K562 (cell line): ENCODE results near the gene IPPK. TPM values are rescaled to one million over a fixed set of nuclear protein-coding genes. Genes with fewer than 3 reads are reported as not detected.

Experiments used
- ATAC-seq: fragments of 200-7000 bp; cut with Tn5 transposase; 3 replicates; pipeline ENCODE4 v1.9.1; 2020; ENCODE audit warnings: moderate library complexity
- BruUV-seq: library from RNA; stranded (reverse); fragments of 400-500 nt; replicated peaks from 2 replicates; lab custom pipeline; 2021; lab: Mats Ljungman, UMichigan
- CTCF ChIA-PET: fragments of 300-600 bp; formaldehyde crosslinking; extraction: SDS; loops from one replicate; lab custom pipeline; 2021; ENCODE audit warnings: low intra/inter-chr PET ratio; lab: Yijun Ruan, JAX
- POLR2A ChIA-PET: fragments of 300-600, 350-650 bp; sonication (Branson Sonifier 250); formaldehyde crosslinking; extraction: SDS; loops from one replicate; lab custom pipeline; 2021; ENCODE audit warnings: antibody characterized with exemption, inconsistent platforms; lab: Yijun Ruan, JAX
- DNase-seq, 4 experiments: peaks; one replicate each; pipeline versions ENCODE4 v3.0.0 to v3.0.0-alpha.2; 2011 to 2018; ENCODE audit warnings: low spot score in 3 of 4, mixed read lengths in 3 of 4; ENCODE audit errors: extremely low read depth in 1 of 4
- FAIRE-seq: peaks from 2 replicates; lab custom pipeline; 2011; peaks lifted over from hg19 to GRCh38; lab: Jason Lieb, UNC
- H2AFZ ChIP-seq: 2 replicates; pipeline ENCODE4 v1.6.0; 2011; ENCODE audit warnings: low read depth, low read length, control low read depth, inconsistent platforms
- H3K27ac ChIP-seq: fragments of 200-600 bp; 3 replicates; pipeline ENCODE4 v1.8.0; 2011; ENCODE audit warnings: low read depth, mild to moderate bottlenecking, control low read depth, inconsistent platforms, low read length, moderate library complexity, mixed read lengths; ENCODE audit errors: extremely low read depth
- H3K27me3 ChIP-seq, 2 experiments: fragments of 300-600 bp in 1 of 2; 2 replicates in 1 of 2; 3 replicates in 1 of 2; pipeline versions ENCODE4 v1.6.0 to v1.8.0; 2011; ENCODE audit warnings: inconsistent platforms in 2 of 2, low read length in 2 of 2, mild to moderate bottlenecking in 1 of 2, mixed read lengths in 1 of 2, moderate library complexity in 1 of 2; ENCODE audit not compliant: control insufficient read depth in 2 of 2, insufficient read depth in 2 of 2
- H3K36me3 ChIP-seq: fragments of 300-600 bp; 3 replicates; pipeline ENCODE4 v1.8.0; 2011; ENCODE audit warnings: mild to moderate bottlenecking, low read length, inconsistent platforms; ENCODE audit not compliant: control insufficient read depth, insufficient read depth
- H3K4me1 ChIP-seq, 2 experiments: fragments of 200-600 bp in 1 of 2; replicated peaks in 1 of 2; 2 replicates in 1 of 2; 3 replicates in 1 of 2; pipeline versions ENCODE4 v1.5.1 to v1.8.0; 2011; ENCODE audit warnings: inconsistent platforms in 2 of 2, low read length in 2 of 2, mild to moderate bottlenecking in 1 of 2, mixed read lengths in 1 of 2, moderate library complexity in 1 of 2; ENCODE audit not compliant: control insufficient read depth in 2 of 2, insufficient read depth in 2 of 2
- H3K4me2 ChIP-seq: 2 replicates; pipeline ENCODE4 v1.6.1; 2011; ENCODE audit warnings: low read length, control low read depth, inconsistent platforms, mixed read lengths; ENCODE audit not compliant: insufficient read depth
- H3K4me3 ChIP-seq: fragments of 200-600 bp; sonication (generic), shearing (Covaris generic); 2 replicates; pipeline ENCODE4 v1.5.1; 2016; ENCODE audit warnings: control low read depth, inconsistent platforms
- H3K79me2 ChIP-seq: fragments of 200-600 bp; 3 replicates; pipeline ENCODE4 v1.8.0; 2011; ENCODE audit warnings: low read length, inconsistent platforms; ENCODE audit not compliant: control insufficient read depth, insufficient read depth
- H3K9ac ChIP-seq, 2 experiments: 2 replicates each; pipeline versions ENCODE4 v1.6.0 to v1.6.1; 2011; ENCODE audit warnings: low read depth in 2 of 2, low read length in 2 of 2, control low read depth in 1 of 2, inconsistent platforms in 1 of 2, mild to moderate bottlenecking in 1 of 2, mixed read lengths in 1 of 2; ENCODE audit not compliant: insufficient read depth in 1 of 2
- H3K9me1 ChIP-seq: one replicate; pipeline ENCODE4 v1.6.0; 2011; ENCODE audit warnings: inconsistent platforms, mild to moderate bottlenecking, low read length, moderate library complexity; ENCODE audit not compliant: control insufficient read depth, insufficient read depth
- H3K9me3 ChIP-seq: replicated peaks from 2 replicates; pipeline ENCODE4 v1.5.1; 2011; ENCODE audit warnings: low read depth, low read length, inconsistent platforms; ENCODE audit not compliant: control insufficient read depth, insufficient read depth
- H4K20me1 ChIP-seq: replicated peaks from 2 replicates; pipeline ENCODE4 v1.6.1; 2011; ENCODE audit warnings: low read length, inconsistent platforms, mixed read lengths; ENCODE audit not compliant: control insufficient read depth, insufficient read depth
- BCOR ChIP-seq: fragments of 450-650 bp; IDR thresholded peaks from 2 replicates; pipeline ENCODE4 v1.6.1; 2016
- CTBP1 ChIP-seq: fragments of 450-650 bp; IDR thresholded peaks from 2 replicates; pipeline ENCODE4 v1.6.1; 2016; ENCODE audit warnings: borderline replicate concordance
- ETV5 ChIP-seq: sonication (generic); formaldehyde crosslinking; IDR thresholded peaks from 2 replicates; pipeline ENCODE4 v1.4.0; 2020; ENCODE audit warnings: low read depth, mild to moderate bottlenecking, missing genetic modification reagents
- KDM2B ChIP-seq: fragments of 250-450 bp; sonication (Bioruptor Pico); IDR thresholded peaks from 2 replicates; pipeline ENCODE4 v1.8.0; 2021; ENCODE audit warnings: mild to moderate bottlenecking, moderate library complexity
- POLR2AphosphoS2 ChIP-seq: IDR thresholded peaks from 2 replicates; pipeline ENCODE4 v1.6.1; 2012; ENCODE audit warnings: low read length, improper control_type of control experiment
- POLR2AphosphoS5 ChIP-seq: IDR thresholded peaks from 2 replicates; pipeline ENCODE4 v1.6.1; 2011; ENCODE audit warnings: mild to moderate bottlenecking, low read depth, low read length, moderate library complexity; ENCODE audit not compliant: control insufficient read depth, insufficient read depth
- PPARD ChIP-seq: fragments of 250-450 bp; sonication (Bioruptor Pico); IDR thresholded peaks from 2 replicates; pipeline ENCODE4 v1.8.0; 2022; ENCODE audit warnings: inconsistent platforms, mild to moderate bottlenecking, moderate library complexity
- PTTG1 ChIP-seq: fragments of 450-650 bp; IDR thresholded peaks from 2 replicates; pipeline ENCODE4 v1.6.1; 2016; ENCODE audit warnings: low read depth, mild to moderate bottlenecking, missing genetic modification characterization, missing compliant biosample characterization
- SMARCA5 ChIP-seq: fragments of 450-650 bp; IDR thresholded peaks from 2 replicates; pipeline ENCODE4 v1.6.1; 2016
- SRF ChIP-seq, 2 experiments: fragments of 250-450, 450-650 bp in 1 of 2; sonication (Bioruptor Pico) in 1 of 2; sonication (generic) in 1 of 2; formaldehyde crosslinking; IDR thresholded peaks; 2 replicates each; pipeline versions ENCODE4 v1.5.0 to v1.5.1; 2020 to 2022; ENCODE audit warnings: mild to moderate bottlenecking in 1 of 2, missing genetic modification reagents in 1 of 2
- TBP ChIP-seq: optimal IDR thresholded peaks from 2 replicates; pipeline ENCODE3; 2011; ENCODE audit warnings: low read depth, low read length, improper control_type of control experiment
- ZNF311 ChIP-seq: fragments of 250-450 bp; sonication (Bioruptor Pico); IDR thresholded peaks from 2 replicates; pipeline ENCODE4 v1.4.0; 2020; ENCODE audit warnings: mild to moderate bottlenecking, moderate library complexity
- WGBS: fragments of 100-300 bp; shearing (Covaris generic); methylation state at CpG from one replicate; pipeline ENCODE4 v1.1.6; 2016; ENCODE audit warnings: low coverage, mixed read lengths; ENCODE audit not compliant: insufficient coverage; ENCODE audit errors: missing lambda C conversion rate; 5-methylcytosine and 5-hydroxymethylcytosine counted together
- in situ Hi-C: fragments of 300-500 bp; cut with MboI; formaldehyde crosslinking; loops from 4 replicates; pipeline ENCODE4 v1.15.0; 2018; ENCODE audit warnings: inconsistent platforms, mixed read lengths
- intact Hi-C: fragments of 100-400 bp; cut with micrococcal nuclease; formaldehyde crosslinking; loops from 2 replicates; pipeline ENCODE4 v1.14.2; 2022
- polyA plus RNA-seq, 8 experiments: library from polyadenylated mRNA; depleted of rRNA in 4 of 8; stranded (reverse) in 5 of 8; unstranded in 3 of 8; fragments of >200 nt; fragmentation: Nextera tagmentation in 2 of 8; fragmentation: Illumina TruSeq in 1 of 8; extraction: Ambion mirVana in 2 of 8; extraction: Trizol in 1 of 8; gene quantifications; 2 replicates each; pipeline versions ENCODE4 v1.2.1 to v1.2.3, GENCODE V29; 2011 to 2014; ENCODE audit warnings: inconsistent platforms in 1 of 8, missing spikeins in 1 of 8
- total RNA-seq, 7 experiments: library from RNA; depleted of rRNA in 6 of 7; stranded (reverse); fragments of >200 nt in 6 of 7; fragmentation: Illumina TruSeq in 2 of 7; extraction: Trizol in 2 of 7; gene quantifications; 2 replicates each; pipeline versions ENCODE4 v1.2.1 to v1.2.3, GENCODE V29; 2011 to 2021; ENCODE audit warnings: low replicate concordance in 1 of 7
- TF ChIP-seq, protein P1 (sequence below): fragments of 250-450 bp; sonication (Bioruptor Pico); IDR thresholded peaks from 2 replicates; pipeline ENCODE4 v1.4.0; 2020; ENCODE audit warnings: borderline replicate concordance
- TF ChIP-seq, protein P2 (sequence below): fragments of 250-450 bp; sonication (Bioruptor Pico); IDR thresholded peaks from 2 replicates; pipeline ENCODE4 v1.8.0; 2022; ENCODE audit warnings: inconsistent platforms, mild to moderate bottlenecking, moderate library complexity, borderline replicate concordance

IPPK gene
- total and polyA plus RNA-seq, 9 of the 15 experiments (the other 6 are each of a cell fraction or from before 2014, with no cell fraction given), result 3.1 to 22.2 (median 11.2) TPM

DNA sequence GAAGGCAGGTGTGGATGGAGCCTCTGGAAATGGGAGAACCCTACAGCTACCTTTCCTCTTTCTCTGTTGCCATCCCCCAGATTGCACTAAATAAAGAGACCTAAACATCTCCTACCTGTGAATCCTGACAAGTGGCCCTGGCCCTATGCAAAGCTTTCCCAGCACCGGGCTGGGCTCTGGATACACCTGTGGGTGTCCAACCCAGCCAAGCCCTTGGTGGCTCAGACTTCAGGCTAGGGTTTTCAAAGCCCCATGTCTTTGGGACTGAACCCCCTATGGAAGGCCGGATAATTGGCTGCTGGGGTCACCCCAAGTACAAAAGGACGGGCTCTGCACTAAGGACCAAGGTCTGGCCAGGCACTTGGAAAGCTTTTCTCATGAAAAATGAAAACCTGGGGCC is 44.1 kb upstream of the IPPK start:
- no peaks in the 10 kb centered on the region for H3K9me1 ChIP-seq
- H3K4me3 ChIP-seq, result no peak overlapping the region
- peaks cover 8 to 19% of the 10 kb centered on the region in 2 experiments for H3K4me1 ChIP-seq
- no peaks in the 10 kb centered on the region for H3K9me3 ChIP-seq
- no peak overlapping the region for H3K27ac ChIP-seq
- CTCF ChIA-PET, result interaction anchor here (1.2 kb wide), 1 partner anchor 77 kb away, joined by 3 read pairs; no protein-coding TSS in a partner anchor
- peaks cover 19% of the 10 kb centered on the region for H4K20me1 ChIP-seq
- 85% methylated on average over 3 of the region's 3 CpGs for WGBS
- TF ChIP-seq ETV5 (CRISPR knock-in tag) (no peak), ZNF311 (no peak), PTTG1 (tag) (no peak), KDM2B (CRISPR knock-in tag) (no peak), POLR2AphosphoS2 (no peak), CTBP1 (no peak), POLR2AphosphoS5 (no peak), PPARD (CRISPR knock-in tag) (no peak), SMARCA5 (no peak), BCOR (no peak), SRF (CRISPR knock-in tag; IDR thresholded peaks at IDR 0.05) (no peak), TBP (no peak)
- TF ChIP-seq, protein P1, sequence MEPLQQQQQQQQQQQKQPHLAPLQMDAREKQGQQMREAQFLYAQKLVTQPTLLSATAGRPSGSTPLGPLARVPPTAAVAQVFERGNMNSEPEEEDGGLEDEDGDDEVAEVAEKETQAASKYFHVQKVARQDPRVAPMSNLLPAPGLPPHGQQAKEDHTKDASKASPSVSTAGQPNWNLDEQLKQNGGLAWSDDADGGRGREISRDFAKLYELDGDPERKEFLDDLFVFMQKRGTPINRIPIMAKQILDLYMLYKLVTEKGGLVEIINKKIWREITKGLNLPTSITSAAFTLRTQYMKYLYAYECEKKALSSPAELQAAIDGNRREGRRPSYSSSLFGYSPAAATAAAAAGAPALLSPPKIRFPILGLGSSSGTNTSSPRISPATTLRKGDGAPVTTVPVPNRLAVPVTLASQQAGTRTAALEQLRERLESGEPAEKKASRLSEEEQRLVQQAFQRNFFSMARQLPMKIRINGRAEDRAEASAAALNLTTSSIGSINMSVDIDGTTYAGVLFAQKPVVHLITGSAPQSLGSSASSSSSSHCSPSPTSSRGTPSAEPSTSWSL (CRISPR knock-in tag), result no peak
- TF ChIP-seq, protein P2, sequence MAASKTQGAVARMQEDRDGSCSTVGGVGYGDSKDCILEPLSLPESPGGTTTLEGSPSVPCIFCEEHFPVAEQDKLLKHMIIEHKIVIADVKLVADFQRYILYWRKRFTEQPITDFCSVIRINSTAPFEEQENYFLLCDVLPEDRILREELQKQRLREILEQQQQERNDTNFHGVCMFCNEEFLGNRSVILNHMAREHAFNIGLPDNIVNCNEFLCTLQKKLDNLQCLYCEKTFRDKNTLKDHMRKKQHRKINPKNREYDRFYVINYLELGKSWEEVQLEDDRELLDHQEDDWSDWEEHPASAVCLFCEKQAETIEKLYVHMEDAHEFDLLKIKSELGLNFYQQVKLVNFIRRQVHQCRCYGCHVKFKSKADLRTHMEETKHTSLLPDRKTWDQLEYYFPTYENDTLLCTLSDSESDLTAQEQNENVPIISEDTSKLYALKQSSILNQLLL (CRISPR knock-in tag), result no peak
- no peak overlapping the region for H3K9ac ChIP-seq
- intact Hi-C loops (no loop called here), in situ Hi-C loops (loop anchor here (10.0 kb wide), 1 partner anchor 71 kb away; no protein-coding TSS in a partner anchor)
- no peak for ATAC-seq
- POLR2A ChIA-PET, result interaction anchor here (0.7 kb wide), 1 partner anchor 16 kb away, joined by 4 read pairs; no protein-coding TSS in a partner anchor
- FAIRE-seq, result no peak
- no peaks in the 10 kb centered on the region; the same call in 2 of the 3 replicates for H3K79me2 ChIP-seq
- BruUV-seq, result no TSS peak
- no peak for DNase-seq
- no peaks in the 10 kb centered on the region for H3K27me3 ChIP-seq
- H2AFZ ChIP-seq, result no peak overlapping the region
- peaks cover 85% of the 10 kb centered on the region; the same call in 2 of the 3 replicates for H3K36me3 ChIP-seq
- H3K4me2 ChIP-seq, result no peak overlapping the region
